HG03432 (cell line): Measurements from ENCODE around the gene MAN1C1.

Experiments used
- ATAC-seq: cut with Tn5 transposase; IDR thresholded peaks from one replicate; pipeline ENCODE4 v1.9.1; 2021; ENCODE audit warnings: mild to moderate bottlenecking, moderate library complexity; ENCODE audit not compliant: unreplicated experiment

Gene MAN1C1

DNA sequence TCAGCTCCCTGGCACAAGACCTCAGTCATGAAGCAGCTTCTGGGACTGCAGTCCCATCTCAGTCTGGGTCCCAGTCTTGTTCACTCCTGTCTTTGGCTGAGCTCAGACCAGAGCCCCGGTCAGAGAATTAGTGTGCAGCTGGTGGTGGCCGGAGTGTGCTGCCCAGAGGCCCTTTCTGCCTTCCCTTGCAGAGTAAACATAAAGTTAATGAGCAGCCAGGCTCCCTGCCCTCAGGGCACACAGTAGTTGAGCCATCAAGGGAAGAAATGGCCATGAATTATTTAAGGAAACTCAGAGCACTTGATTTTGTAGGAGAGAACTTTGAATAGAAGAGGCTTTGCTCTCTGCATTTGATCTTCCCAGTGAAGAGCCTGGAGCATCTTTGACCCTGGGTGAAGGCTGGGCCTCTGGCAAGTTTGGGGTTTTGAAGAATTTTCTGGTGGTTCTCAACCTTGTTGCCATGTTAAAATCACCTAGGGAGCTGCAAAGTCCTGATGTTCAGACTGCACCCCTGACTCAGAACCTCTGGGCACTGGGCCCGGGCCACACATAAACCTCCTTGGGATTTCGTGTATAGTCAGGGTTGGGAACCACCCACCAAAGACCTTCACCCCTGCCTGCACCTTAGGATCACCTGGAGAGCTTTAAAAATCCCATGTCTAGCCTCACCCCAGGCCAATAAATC lies 157.0 kb downstream of the MAN1C1 start:
- no peak for ATAC-seq

DNA sequence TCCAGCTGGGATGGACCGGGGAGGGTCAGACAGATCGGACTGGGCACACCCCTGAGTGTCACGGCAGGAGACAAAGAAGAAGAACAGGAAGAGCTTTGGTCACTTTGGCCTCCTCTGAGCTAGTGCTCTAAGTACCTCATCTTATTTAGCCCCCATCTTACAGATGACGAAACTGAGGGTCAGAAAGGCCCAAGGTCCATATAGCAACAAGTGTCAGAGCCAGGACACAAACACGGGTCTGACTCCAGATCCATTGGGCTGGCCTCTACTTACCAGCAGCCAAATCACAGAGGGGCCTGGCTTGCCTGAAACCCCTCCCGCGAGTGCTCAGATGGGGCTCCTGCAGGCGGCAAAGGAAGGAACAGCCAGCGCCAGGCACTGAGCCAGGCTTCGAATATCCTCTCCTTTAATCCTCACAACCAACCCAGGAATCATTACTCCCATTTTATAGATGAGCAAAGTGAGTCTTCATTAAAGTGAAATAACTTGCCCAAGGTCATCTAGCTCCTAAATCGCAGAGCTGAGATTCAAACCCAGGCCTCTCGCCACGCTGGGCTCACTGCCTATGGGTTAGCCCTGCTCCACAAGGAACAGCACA lies 157.7 kb downstream of the MAN1C1 start:
- no peak for ATAC-seq

DNA sequence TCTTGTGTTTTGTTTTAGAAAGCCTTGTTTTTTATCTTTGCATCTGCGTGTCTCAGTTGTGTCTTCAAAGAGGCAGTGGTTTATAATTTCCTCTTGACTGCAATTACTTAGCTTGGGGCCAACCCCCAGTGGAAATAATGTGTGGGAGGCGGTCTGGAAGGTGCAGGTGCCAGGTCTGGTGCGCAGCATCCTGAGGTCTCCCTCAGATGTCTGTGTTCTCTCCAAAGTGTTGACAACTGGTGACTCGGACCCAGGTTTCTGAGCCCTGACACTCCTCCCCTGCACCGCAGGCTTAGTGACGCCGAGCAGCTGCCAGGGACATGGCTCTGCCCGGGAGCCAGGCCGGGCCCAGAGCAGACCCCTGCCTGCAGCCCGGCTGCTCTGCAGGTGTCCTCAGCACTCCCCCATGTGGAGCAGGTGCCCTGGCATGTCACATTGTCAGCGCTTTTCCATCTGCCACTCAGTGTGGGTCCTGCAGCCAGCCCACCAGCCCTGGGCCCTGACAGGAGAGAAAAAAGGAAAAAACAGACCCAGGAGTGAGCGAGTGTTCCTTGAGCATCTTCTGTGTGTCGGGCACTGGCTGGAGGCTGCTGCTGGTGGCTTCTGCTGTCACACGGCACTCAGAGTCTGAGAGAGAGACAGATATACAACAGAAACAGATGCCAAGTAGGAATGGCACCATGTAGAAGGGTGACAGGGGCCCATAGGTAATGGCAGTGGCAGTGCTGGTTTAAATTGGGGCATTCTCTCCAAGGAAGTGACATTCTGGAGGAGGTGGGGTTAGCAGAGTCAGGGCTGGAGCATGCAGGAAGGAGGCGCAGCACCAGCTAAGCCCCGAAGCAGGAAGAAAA lies 158.6 kb downstream of the MAN1C1 start:
- ATAC-seq, result no peak

DNA sequence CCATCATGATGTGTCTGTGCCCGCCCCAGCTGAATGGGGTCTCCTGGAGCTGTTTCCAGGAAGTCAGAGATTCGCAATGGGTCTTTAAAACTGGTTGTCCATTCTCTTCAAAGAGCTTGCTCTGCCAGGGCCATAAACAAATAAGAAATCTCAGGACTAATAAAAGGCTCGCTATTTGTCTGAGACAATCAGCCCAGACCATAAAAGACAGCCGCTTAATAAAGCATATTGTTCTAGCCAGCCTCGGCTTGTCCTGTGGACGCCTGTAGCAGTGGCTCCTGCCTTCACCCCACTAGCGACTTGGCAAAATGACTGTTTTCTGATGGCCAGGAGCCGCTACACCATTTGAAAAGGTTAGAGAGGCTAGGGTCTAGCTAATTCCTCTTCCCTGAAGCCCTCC lies 162.8 kb downstream of the MAN1C1 start:
- no peak for ATAC-seq

DNA sequence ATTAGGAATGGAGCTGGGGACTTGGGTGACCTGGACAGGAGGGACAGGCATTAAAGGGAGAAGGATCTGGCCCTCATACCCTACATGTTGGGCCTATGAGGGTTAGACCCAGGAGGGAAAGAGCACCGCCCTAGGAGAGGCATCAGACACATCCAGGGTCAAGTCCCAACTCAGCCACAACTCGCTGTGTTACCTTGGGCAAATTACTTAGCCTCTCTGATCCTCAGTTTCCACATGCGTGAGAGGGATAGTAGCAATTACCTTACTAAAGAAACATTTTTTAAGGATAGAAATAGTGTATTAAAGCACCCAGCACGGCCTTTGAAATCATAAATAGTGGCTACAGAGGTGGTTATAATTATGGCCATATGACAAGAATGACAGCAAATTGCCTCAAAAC lies 163.3 kb downstream of the MAN1C1 start:
- ATAC-seq, result no peak

DNA sequence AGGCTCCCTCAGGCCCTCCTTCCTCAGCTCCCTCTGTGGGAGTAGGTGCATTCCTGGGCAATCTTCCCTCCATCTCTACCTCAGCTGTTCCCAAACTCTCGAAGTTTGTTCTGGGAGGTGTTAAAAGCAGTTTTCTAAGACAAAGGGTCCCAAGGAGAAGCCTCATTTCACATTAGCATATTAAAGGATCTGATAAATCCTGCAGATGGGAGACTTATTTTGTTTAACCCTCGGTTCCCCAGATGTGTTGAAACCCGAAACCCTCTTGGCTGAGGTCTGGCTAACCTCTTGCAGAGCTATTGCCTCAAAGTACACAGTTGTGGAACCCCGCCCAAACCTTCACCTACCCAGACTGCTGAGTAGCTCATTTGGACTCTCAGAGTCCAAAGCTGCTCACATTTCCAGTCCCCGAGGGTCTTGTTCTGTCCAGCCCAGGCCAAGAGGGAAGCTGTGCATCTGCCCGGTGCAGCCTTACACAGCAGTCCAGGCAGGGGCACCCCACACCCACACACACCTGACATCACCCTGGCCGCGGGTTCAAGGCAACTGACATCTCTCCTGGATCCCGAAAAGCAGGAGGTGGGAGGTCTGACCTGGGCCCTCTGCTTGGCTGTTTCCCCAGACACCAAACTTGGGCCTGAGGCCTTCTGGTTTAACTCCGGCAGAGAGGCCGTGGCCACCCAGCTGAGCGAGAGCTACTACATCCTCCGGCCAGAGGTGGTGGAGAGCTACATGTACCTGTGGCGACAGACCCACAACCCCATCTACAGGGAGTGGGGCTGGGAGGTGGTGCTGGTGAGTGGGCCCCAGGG lies 163.9 kb downstream of the MAN1C1 start:
- no peak for ATAC-seq

DNA sequence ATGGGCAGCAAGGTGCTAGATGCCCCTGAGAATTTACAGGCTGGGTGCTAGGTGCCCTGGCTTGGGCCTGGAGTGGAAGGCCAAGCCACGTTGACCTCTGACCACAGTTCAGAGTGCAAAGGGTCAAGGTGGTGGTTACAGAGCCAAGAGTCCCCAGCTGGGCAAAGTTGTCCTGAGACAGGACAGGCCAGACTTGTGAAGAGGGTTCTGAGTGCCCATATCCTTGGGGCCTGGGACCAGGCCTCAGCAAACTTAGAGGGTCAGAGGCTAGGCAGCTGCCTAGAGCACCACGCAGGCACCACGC lies 164.5 kb downstream of the MAN1C1 start:
- no peak for ATAC-seq

DNA sequence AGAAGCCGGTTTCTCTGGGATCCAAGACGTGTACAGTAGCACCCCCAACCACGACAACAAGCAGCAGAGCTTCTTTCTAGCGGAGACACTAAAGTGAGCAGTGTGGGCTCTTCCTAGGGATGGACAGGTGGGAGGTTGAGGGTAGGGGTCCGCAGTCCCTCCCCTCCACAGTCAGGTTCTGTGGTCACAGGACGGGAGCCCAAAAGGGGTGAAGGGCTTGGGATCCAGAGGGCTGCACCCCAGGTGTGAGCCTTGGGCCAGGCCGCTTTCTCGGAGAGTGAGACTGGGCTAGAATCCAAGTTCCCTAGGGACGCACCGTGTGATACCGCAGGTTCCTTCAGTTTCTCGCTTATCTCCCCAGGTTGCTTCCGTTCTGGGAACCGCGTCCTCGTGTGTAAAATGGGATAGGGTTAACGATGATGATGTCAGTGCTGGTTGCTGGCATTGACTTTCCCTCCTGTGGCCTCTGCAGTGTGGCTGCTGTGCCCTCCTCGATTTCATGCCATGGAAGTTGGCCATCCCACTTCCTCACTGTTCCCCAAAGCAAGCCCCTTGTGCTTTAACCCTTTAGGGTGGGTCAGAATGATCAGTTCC lies 166.1 kb downstream of the MAN1C1 start:
- ATAC-seq, result no peak

DNA sequence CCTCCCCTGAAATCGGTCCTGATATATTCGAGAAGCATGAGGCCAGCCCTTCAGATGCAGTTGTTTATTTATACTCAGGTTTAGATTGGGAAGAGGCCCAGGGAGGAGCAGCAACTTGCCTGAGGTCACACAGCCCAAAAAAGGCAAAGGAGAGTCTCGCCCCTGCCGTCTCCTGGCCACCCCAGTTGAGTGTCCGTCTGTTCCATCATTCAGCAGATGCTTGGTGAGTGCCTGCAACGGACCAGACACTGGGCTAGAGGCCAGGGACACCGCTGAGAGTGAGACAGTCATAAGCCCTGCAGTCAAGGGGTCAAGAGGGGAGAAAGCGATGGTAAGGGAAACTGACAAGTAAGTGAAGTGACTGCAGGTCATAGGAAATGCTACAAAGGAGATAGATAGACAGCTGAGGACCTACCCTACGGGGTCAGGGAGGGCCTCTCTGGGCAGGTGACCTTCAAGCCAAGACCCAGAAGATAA lies 168.0 kb downstream of the MAN1C1 start:
- ATAC-seq, result no peak

DNA sequence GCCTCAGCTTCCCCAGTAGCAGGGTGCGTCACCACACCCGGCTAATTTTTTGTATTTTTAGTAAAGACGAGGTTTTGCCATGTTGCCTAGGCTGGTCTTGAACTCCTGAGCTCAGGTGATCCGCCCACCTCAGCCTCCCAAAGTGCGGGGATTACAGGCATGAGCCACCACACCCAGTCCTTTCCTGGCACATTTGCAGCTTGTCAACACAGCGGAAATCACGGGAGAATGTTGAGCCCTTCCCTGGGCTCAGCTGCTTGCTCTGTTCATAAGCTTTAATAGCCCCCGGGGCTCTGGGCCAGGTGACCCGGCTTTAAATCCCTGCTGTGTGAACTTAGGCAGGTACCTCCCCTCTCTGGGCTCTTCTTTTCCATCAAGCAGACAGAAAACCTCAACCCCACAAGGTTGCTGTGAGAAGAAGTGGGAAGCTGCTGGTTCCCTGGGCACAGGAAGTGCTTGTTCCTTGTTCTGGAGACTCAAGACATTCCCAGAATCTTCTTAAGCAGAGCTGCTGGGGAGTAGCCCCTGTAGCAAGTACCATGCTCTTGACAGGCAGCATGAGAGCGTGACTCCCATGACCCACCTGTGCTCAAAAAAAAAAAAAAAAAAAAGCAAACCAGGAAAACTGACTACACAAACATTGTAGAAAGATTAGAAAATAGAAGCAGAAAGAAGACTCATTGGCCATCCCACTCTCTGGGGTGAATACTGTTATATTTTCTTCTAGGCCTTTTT lies 168.9 kb downstream of the MAN1C1 start:
- ATAC-seq, result no peak

DNA sequence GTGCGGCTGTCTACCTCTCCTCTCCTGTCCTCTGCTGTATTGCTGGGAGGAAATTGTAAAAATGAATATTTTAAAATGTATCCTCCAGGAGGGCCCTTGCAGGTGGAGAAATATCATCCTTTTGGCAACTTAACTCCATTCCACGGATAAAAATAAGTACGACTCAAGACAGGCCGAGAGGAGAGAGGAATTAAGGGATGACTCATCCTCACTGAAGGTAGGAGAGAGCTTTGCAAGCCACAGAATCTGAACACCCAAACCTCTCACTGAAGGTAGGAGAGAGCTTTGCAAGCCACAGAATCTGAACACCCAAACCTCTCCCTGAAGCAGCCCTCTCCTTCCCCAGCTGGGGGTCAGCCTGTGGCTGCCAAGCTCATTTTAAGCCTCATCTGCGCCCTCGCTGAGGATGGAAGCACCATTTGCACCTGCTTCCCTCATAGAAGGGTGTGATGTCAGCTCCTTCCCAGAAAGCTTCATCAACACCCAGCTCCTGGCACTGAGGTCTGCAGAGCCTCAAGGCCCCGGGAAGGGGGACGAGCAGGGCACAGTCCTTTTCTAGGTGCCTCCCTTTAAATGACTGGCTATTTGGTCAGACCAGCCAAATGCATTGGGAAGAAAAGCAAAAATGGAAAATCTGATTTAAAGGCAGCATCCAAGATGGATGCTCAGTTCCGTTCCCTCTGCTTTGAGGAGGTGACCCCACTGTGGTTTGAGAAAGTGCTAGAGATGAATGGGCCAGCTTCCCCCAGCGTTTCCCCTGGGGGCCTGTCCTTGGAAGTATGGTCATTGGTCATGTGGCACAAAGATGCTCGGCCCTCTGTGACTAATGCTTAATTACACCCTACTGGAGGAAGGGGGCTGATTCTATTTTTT lies 170.5 kb downstream of the MAN1C1 start:
- ATAC-seq, result no peak

DNA sequence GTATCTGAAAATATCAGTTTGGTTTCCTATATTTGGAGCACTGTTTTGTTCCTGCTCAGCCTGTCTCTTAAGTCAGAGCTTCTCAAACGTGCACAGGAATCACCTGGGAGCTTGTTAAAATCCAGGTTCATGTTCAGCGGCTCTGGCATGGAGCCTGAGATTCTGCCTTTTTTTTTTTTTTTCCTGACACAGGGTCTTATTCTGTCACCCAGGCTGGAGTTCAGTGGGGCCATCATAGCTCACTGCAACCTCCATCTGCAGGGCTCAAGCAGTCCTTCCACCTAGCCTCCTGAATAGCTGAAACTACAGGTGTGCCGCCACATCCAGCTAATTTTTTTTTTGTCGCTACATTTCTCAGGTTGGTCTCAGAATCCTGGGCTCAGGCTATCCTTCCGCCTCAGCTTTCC lies 171.2 kb downstream of the MAN1C1 start:
- ATAC-seq, result no peak

DNA sequence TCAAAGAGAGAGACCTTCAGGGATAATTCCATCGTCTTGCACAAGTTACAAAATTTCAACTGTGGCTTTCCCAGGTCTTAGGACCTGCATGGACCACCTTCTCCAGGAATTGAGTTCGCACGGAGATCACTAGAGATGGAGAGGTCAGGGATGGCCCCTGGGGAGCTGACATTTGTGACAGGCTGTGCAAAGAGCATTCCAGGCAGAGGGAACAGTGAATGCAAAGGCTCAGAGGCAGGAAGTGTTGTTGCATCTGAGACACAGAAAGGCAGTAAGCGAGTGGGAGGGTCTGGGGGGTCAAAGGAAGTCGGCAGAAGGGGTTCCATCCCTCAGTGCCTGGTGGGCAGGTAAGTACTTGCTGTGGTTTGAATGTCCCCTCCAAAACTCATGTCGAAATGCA lies 173.9 kb downstream of the MAN1C1 start:
- ATAC-seq, result no peak

DNA sequence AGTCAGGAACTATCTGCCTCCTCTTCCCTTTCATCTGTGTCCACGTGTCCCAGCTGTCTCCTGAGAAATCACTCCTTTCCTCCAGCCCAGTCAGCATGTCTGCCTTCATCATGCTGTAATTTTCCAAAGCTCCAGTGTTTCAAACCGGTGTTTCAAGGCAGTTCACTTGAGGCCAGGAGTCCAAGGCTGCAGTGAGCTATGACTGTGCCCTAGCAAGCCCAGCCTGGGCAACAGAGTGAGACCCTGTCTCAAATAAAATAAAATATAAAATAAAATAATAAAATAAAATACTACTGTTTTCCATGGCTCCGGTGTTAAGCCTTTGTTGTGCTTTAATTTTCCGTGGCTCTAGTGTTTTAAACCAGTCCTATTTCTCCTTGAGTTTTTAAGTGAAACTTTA lies 175.5 kb downstream of the MAN1C1 start:
- ATAC-seq, result no peak

DNA sequence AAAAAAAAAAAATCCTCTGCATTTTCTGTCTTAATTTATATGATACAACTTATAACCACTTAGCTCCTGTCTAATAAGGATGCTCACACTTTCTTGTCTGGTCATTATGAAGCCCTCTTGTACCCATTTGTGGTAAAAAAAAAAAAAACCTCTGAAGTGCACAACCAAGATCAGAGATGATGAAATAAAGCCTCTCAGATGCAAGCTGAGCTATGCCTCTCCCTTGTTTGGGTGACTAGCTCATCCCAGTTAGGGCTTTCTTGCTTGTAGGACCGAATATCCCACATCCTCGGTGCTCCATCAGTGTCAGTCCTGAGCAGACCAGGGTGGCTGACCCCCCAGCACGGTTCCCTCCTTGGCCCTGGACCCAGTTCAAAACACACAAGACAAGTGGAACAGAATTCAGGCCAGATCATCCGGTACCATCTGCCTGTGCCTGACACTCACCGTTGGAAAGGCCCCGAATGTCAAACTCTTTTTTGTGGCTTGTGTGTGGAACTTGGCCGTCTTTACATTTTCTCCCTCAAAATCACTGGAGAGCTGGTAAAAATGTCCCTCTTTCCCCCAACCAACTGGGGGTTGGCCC lies 177.1 kb downstream of the MAN1C1 start:
- no peak for ATAC-seq

DNA sequence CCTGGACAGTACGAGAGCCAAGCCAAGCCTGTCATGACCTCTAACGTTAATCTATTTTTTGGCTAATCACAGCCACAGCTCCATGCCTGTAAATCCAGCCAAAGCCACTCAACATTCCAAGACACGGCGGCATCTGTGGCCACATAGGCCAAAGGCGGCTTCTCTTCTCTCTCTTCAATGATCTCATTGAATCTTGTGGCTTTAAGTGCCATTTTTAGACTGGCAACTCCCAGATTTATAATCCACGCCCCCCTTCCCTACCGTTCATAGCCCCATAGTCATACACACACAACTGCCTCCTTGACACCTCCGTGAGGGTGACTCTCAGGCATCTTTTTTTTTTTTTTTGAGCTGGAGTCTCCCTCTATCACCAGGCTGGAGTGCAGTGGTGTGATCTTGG lies 177.7 kb downstream of the MAN1C1 start:
- ATAC-seq, result no peak

DNA sequence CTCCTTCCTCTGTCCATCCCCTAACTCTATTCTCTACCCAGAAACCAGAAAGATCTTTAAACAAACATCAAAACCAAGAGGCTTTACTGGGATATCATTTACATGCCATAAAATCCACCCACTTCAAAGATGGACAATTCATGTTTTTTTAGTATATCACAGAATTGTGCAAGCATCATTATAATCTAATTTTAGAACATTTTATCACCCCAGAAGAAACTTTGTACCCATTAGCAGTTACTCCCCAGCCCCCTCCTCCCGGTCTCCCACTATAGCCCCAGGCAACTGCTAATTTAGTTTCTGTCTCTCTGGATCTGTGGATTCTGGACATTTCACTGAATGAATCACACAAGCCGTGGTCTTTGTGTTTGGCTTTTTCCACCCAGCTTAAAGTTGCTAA lies 178.6 kb downstream of the MAN1C1 start:
- ATAC-seq, result no peak

DNA sequence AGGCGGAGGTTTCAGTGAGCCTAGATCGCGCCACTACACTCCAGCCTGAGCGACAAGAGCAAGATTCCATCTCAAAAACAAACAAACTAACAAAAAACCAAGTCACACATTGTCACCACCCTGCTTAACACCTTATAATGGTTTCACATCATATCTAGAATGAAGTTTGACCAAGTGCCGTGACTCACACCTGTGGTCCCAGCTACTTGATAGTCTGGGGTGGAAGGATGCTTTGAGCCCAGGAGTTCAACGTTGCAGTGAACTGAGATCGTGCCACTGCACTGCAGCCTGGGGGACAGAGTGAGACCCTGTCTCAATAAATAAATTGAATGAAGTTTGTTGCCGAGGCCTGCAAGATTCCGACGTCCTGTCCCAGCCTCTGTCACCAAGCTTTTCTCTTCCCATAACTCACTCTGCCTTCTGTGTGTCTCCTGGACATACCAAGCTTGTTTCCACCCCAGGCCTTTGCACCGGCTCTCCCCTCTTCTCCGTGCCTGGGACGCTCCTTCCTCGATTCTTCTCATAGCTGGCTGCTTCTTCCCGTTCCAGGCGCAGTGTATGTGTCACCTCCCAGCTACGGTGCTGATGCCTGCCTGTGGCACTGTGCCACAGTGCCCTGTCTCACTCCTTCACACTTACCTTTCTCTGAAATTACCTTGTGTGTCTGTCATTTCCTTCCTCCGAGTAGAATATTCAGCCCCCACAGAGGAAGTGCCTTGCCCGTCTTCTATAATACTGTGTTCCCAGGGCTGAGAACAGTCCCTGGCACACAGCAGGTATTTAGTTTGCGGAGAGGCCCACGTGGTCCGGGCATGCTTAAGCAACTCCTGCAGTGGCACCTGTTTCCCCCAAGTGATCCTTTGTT lies 179.6 kb downstream of the MAN1C1 start:
- no peak for ATAC-seq
